IMR-90 (cell line): ENCODE data around the gene ADGRL1. TPM values are rescaled to one million over a fixed set of nuclear protein-coding genes. Genes with fewer than 3 reads are reported as not detected.
A peak's percentile ranks its signal among the peaks of the same experiment; 100 is the strongest.

Source experiments
- ATAC-seq: fragments of 200-7000 bp; cut with Tn5 transposase; 2 replicates; pipeline ENCODE4 v1.9.1; 2020; ENCODE audit warnings: low read depth, mild to moderate bottlenecking, moderate library complexity
- BruUV-seq: library from RNA; stranded (reverse); fragments of 400-500 nt; replicated peaks from 2 replicates; lab custom pipeline; 2021; lab: Mats Ljungman, UMichigan
- CTCF ChIA-PET: fragments of 300-600 bp; formaldehyde crosslinking; extraction: SDS; loops from one replicate; lab custom pipeline; 2021; ENCODE audit warnings: antibody characterized with exemption; lab: Yijun Ruan, JAX
- POLR2A ChIA-PET: fragments of 300-600 bp; sonication (Branson Sonifier 250); formaldehyde crosslinking; loops from one replicate; lab custom pipeline; 2022; ENCODE audit warnings: antibody characterized with exemption; ENCODE audit not compliant: unreplicated experiment; lab: Charles Lee
- DNase-seq: peaks from one replicate; pipeline ENCODE4 v3.0.0; 2013
- H2AFZ ChIP-seq: replicated peaks from 2 replicates; pipeline ENCODE3; 2013; ENCODE audit warnings: low read length, mild to moderate bottlenecking; ENCODE audit not compliant: poor library complexity
- H2AK5ac ChIP-seq: 2 replicates; pipeline ENCODE4 v1.6.1; 2013; ENCODE audit warnings: low read depth, low read length, inconsistent platforms
- H2AK9ac ChIP-seq: replicated peaks from 2 replicates; pipeline ENCODE3; 2013; ENCODE audit warnings: mild to moderate bottlenecking, low read depth, low read length, moderate library complexity; ENCODE audit not compliant: poor library complexity
- H2BK120ac ChIP-seq: 2 replicates; pipeline ENCODE4 v1.6.1; 2013; ENCODE audit warnings: low read depth, low read length, inconsistent platforms
- H2BK15ac ChIP-seq: 3 replicates; pipeline ENCODE4 v1.6.1; 2013; ENCODE audit warnings: low read depth, low read length, inconsistent platforms
- H2BK20ac ChIP-seq: 2 replicates; pipeline ENCODE4 v1.6.1; 2013; ENCODE audit warnings: low read depth, mild to moderate bottlenecking, inconsistent platforms, low read length, moderate library complexity
- H2BK5ac ChIP-seq: 2 replicates; pipeline ENCODE4 v1.6.1; 2013; ENCODE audit warnings: mild to moderate bottlenecking, low read depth, low read length, inconsistent platforms; ENCODE audit not compliant: poor library complexity, severe bottlenecking
- H3K14ac ChIP-seq: replicated peaks from 2 replicates; pipeline ENCODE4 v1.6.1; 2013; ENCODE audit warnings: low read depth, low read length, inconsistent platforms
- H3K18ac ChIP-seq: 2 replicates; pipeline ENCODE4 v1.6.1; 2013; ENCODE audit warnings: low read depth, low read length, control low read depth
- H3K23ac ChIP-seq: 2 replicates; pipeline ENCODE4 v1.6.1; 2013; ENCODE audit warnings: low read depth, low read length, inconsistent platforms
- H3K27ac ChIP-seq: 2 replicates; pipeline ENCODE4 v1.5.1; 2013; ENCODE audit warnings: mild to moderate bottlenecking, control low read depth, low read length; ENCODE audit not compliant: insufficient read depth
- H3K27me3 ChIP-seq: 2 replicates; pipeline ENCODE4 v1.6.1; 2013; ENCODE audit warnings: low read length; ENCODE audit not compliant: control insufficient read depth, insufficient read depth
- H3K36me3 ChIP-seq: 2 replicates; pipeline ENCODE4 v1.6.1; 2013; ENCODE audit warnings: low read length, mixed read lengths; ENCODE audit not compliant: control insufficient read depth, insufficient read depth
- H3K4ac ChIP-seq: 2 replicates; pipeline ENCODE4 v1.6.1; 2013; ENCODE audit warnings: low read depth, low read length, inconsistent platforms
- H3K4me1 ChIP-seq: 2 replicates; pipeline ENCODE4 v1.6.1; 2013; ENCODE audit warnings: low read length, mixed read lengths; ENCODE audit not compliant: control insufficient read depth, insufficient read depth
- H3K4me2 ChIP-seq: 2 replicates; pipeline ENCODE4 v1.6.1; 2013; ENCODE audit warnings: low read depth, mild to moderate bottlenecking, control low read depth, low read length, moderate library complexity
- H3K4me3 ChIP-seq: 2 replicates; pipeline ENCODE4 v1.5.1; 2013; ENCODE audit warnings: low read depth, mild to moderate bottlenecking, control low read depth, low read length, moderate library complexity; ENCODE audit not compliant: insufficient read depth
- H3K56ac ChIP-seq: 2 replicates; pipeline ENCODE4 v1.6.1; 2013; ENCODE audit warnings: low read length, inconsistent platforms; ENCODE audit not compliant: insufficient read depth; ENCODE audit errors: extremely low read depth
- H3K79me1 ChIP-seq, 2 experiments: 2 replicates each; pipeline ENCODE4 v1.6.1; 2013; ENCODE audit warnings: low read length in 2 of 2, inconsistent platforms in 1 of 2, low read depth in 1 of 2
- H3K9ac ChIP-seq: 2 replicates; pipeline ENCODE4 v1.6.1; 2013; ENCODE audit warnings: low read depth, low read length, control low read depth
- H3K9me1 ChIP-seq: 2 replicates; pipeline ENCODE4 v1.6.1; 2013; ENCODE audit warnings: low read length, inconsistent platforms; ENCODE audit not compliant: insufficient read depth
- H3K9me3 ChIP-seq: 2 replicates; pipeline ENCODE4 v1.6.1; 2013; ENCODE audit warnings: low read length; ENCODE audit not compliant: control insufficient read depth, insufficient read depth
- H4K20me1 ChIP-seq: 2 replicates; pipeline ENCODE4 v1.6.1; 2013; ENCODE audit warnings: low read length, inconsistent platforms; ENCODE audit not compliant: insufficient read depth
- H4K5ac ChIP-seq: 2 replicates; pipeline ENCODE4 v1.6.1; 2013; ENCODE audit warnings: mild to moderate bottlenecking, low read depth, low read length, control low read depth
- H4K8ac ChIP-seq, 2 experiments: 2 replicates each; pipeline ENCODE4 v1.6.1; 2013; ENCODE audit warnings: low read depth in 2 of 2, low read length in 2 of 2, control low read depth in 1 of 2, inconsistent platforms in 1 of 2
- H4K91ac ChIP-seq: 2 replicates; pipeline ENCODE4 v1.6.1; 2013; ENCODE audit warnings: low read depth, low read length, inconsistent platforms; ENCODE audit not compliant: insufficient read depth
- BHLHE40 ChIP-seq: fragments of 150-350 bp; IDR thresholded peaks from 2 replicates; pipeline ENCODE4 v1.6.1; 2016; ENCODE audit warnings: mild to moderate bottlenecking, low read depth, low read length
- CEBPB ChIP-seq: IDR thresholded peaks from 2 replicates; pipeline ENCODE4 v1.6.1; 2012; ENCODE audit warnings: low read depth, low read length, improper control_type of control experiment
- CHD1 ChIP-seq: IDR thresholded peaks from 2 replicates; pipeline ENCODE4 v1.6.1; 2012; ENCODE audit warnings: low read depth, low read length, improper control_type of control experiment
- CTCF ChIP-seq: conservative IDR thresholded peaks from 2 replicates; pipeline ENCODE4 v1.5.1; 2012; ENCODE audit warnings: mild to moderate bottlenecking, low read depth, low read length, improper control_type of control experiment
- ELK1 ChIP-seq: fragments of 150-350 bp; IDR thresholded peaks from 2 replicates; pipeline ENCODE4 v1.6.1; 2016; ENCODE audit warnings: low read depth, mild to moderate bottlenecking, low read length, moderate library complexity, borderline replicate concordance
- FOS ChIP-seq: fragments of 150-350 bp; IDR thresholded peaks from 2 replicates; pipeline ENCODE4 v1.6.1; 2016; ENCODE audit warnings: low read depth, low read length
- MAFK ChIP-seq: IDR thresholded peaks from 2 replicates; pipeline ENCODE4 v1.6.1; 2012; ENCODE audit warnings: low read depth, low read length, improper control_type of control experiment
- MAZ ChIP-seq: IDR thresholded peaks from 2 replicates; pipeline ENCODE4 v1.6.1; 2012; ENCODE audit warnings: low read depth, mild to moderate bottlenecking, low read length, improper control_type of control experiment, moderate library complexity, borderline replicate concordance
- MXI1 ChIP-seq: IDR thresholded peaks from 2 replicates; pipeline ENCODE4 v1.6.1; 2012; ENCODE audit warnings: low read depth, mild to moderate bottlenecking, low read length, moderate library complexity, borderline replicate concordance
- NFE2L2 ChIP-seq: fragments of 150-350 bp; IDR thresholded peaks from 2 replicates; pipeline ENCODE4 v1.6.1; 2016; ENCODE audit warnings: low read depth, mild to moderate bottlenecking, low read length
- POLR2A ChIP-seq: IDR thresholded peaks from 2 replicates; pipeline ENCODE4 v1.6.1; 2012; ENCODE audit warnings: mild to moderate bottlenecking, low read depth, low read length
- RCOR1 ChIP-seq: IDR thresholded peaks from 2 replicates; pipeline ENCODE4 v1.6.1; 2012; ENCODE audit warnings: mild to moderate bottlenecking, low read length, improper control_type of control experiment; ENCODE audit not compliant: insufficient replicate concordance
- RFX5 ChIP-seq: IDR thresholded peaks from 2 replicates; pipeline ENCODE4 v1.8.0; 2012; ENCODE audit warnings: low read depth, mild to moderate bottlenecking, low read length, moderate library complexity
- SMC3 ChIP-seq: fragments of 150-350 bp; IDR thresholded peaks from 2 replicates; pipeline ENCODE4 v1.6.1; 2016; ENCODE audit warnings: low read depth, mild to moderate bottlenecking, antibody characterized with exemption, low read length, moderate library complexity
- USF2 ChIP-seq: fragments of 150-350 bp; IDR thresholded peaks from 2 replicates; pipeline ENCODE4 v1.6.1; 2017; ENCODE audit warnings: mild to moderate bottlenecking, antibody characterized with exemption, low read length, low read depth
- WGBS, 2 experiments: methylation state at CpG; one replicate each; pipeline versions ENCODE4 v1.1.5 to v1.1.7; 2013; ENCODE audit warnings: missing lambda C conversion rate in 2 of 2; ENCODE audit not compliant: insufficient read length in 1 of 2; ENCODE audit errors: extremely low coverage in 2 of 2; 5-methylcytosine and 5-hydroxymethylcytosine counted together
- dilution Hi-C: fragments of 300-500 bp; cut with HindIII; formaldehyde crosslinking; loops from one replicate; pipeline ENCODE4 v1.14.3; 2018; ENCODE audit warnings: low sequenced_read_pairs; ENCODE audit not compliant: unreplicated experiment
- in situ Hi-C: fragments of 300-500 bp; cut with MboI; formaldehyde crosslinking; loops from 3 replicates; pipeline ENCODE4 v1.14.3; 2019; ENCODE audit warnings: low sequenced_read_pairs, inconsistent platforms, mixed read lengths
- intact Hi-C: fragments of 100-400 bp; cut with micrococcal nuclease; formaldehyde crosslinking; loops from 2 replicates; pipeline ENCODE4 v1.10.0; 2022
- polyA plus RNA-seq, 3 experiments: library from polyadenylated mRNA; depleted of rRNA; stranded (reverse); fragments of >200 nt; gene quantifications; 2 replicates each; pipeline ENCODE4 v1.2.3, GENCODE V29; 2012; ENCODE audit warnings: low replicate concordance in 1 of 3
- total RNA-seq: library from RNA; depleted of rRNA; stranded (reverse); fragments of >200 nt; gene quantifications from 2 replicates; pipeline ENCODE4 v1.2.3, GENCODE V29; 2012

The ADGRL1 gene
- total and polyA plus RNA-seq, 2 of the 4 experiments (the other 2 are of a cell fraction): 0.72 to 2.2 TPM

GRCh38 chr19:14119146-14119545 lies 86.8 kb downstream of the ADGRL1 start:
- DNase-seq (no peak), ATAC-seq (no peak)
- CTCF ChIA-PET: interaction anchor here (1.0 kb wide), 1 partner anchor 18 kb away, joined by 4 read pairs; the partner anchor contains the start of gene ASF1B
- no TSS peak for BruUV-seq
- Histone ChIP-seq H2BK20ac (no peak overlapping the region), H3K56ac (no peak overlapping the region), H2BK120ac (peak overlapping the region; percentile 63; the same call in 1 of the 2 replicates), H3K4ac (peak overlapping the region; percentile 89), H2AFZ (peak overlapping the region; percentile 87), H3K4me2 (peak overlapping the region; percentile 80), H3K9ac (peak overlapping the region; percentile 65), H4K91ac (peak overlapping the region; percentile 83; the same call in 1 of the 2 replicates), H3K18ac (peak overlapping the region; percentile 10), H3K27me3 (no peaks in the 10 kb centered on the region), H2BK5ac (peak overlapping the region; percentile 82), H3K36me3 (no peaks in the 10 kb centered on the region), H3K4me1 (peaks cover 15% of the 10 kb centered on the region), H3K4me3 (peak overlapping the region; percentile 33; the same call in 1 of the 2 replicates), H4K8ac (peak overlapping the region; percentile 80 to 89; a peak in 3 of 4 replicates), H2BK15ac (no peak overlapping the region), H3K9me3 (no peaks in the 10 kb centered on the region), H2AK9ac (peak overlapping the region; percentile 68), H4K20me1 (peaks cover 8% of the 10 kb centered on the region), H4K5ac (peak overlapping the region; percentile 72), H2AK5ac (peak overlapping the region; percentile 90; the same call in 1 of the 2 replicates), H3K23ac (peak overlapping the region; percentile 11; the same call in 1 of the 2 replicates), H3K9me1 (peaks cover 10% of the 10 kb centered on the region; the same call in 1 of the 2 replicates), H3K14ac (peak overlapping the region; percentile 84), H3K27ac (peak overlapping the region; percentile 83), H3K79me1 (peaks cover 0 to 43% of the 10 kb centered on the region in 2 experiments)
- in situ Hi-C loops (no loop called here), intact Hi-C loops (no loop called here), dilution Hi-C loops (no loop called here)
- POLR2A ChIA-PET: no interaction called here
- WGBS, 2 experiments: no CpG with 5 or more reads among the region's 3 CpGs
- TF ChIP-seq POLR2A (no peak), RFX5 (no peak), BHLHE40 (no peak), MXI1 (no peak), USF2 (no peak), CHD1 (no peak), SMC3 (no peak), MAZ (no peak), CEBPB (no peak), RCOR1 (no peak), MAFK (no peak), NFE2L2 (no peak), FOS (no peak), CTCF (no peak), ELK1 (no peak)
